ENCODE results near the gene HSF2. TPM values are rescaled to one million over a fixed set of nuclear protein-coding genes. Genes with fewer than 3 reads are reported as not detected.

HSF2 gene
- total and polyA plus RNA-seq, 2 of the 13 experiments (the other 11 are each of a cell fraction or from before 2014, with no cell fraction given): 24.8 to 26.4 TPM

DNA sequence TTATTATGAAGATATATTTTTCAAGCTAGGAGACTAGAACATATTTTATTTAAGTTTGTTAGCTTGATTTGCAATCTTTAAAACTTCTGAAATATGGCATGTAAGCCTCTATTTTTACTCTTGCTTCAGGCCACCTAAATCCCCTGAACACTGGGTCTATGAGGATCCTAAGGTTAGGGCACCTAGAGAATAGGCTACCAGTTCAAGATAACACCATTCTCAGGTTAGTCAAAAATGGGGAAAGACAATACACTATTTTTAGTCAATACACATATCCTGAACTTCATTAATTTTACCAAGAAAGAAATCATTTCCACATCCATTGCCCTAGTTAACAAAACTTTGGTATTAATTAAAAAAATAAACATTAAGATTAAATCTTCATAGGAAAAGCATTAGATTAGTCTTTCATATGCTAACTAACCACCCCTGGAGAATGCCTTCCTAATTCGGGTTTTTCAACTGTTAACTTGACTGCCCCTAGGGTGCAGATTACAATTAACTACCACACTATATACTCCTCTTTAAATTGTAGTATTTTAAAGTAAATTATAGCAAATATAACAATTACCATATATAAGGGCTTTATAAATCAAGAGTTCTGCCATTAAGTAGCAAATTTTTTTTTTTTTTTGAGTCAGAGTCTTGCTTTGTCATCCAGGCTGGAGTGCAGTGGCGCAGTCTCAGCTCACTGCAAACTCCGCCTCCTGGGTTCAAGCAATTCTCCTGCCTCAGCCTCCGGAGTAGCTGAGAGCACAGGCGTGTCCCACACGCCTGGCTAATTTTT is 6.7 kb upstream of the HSF2 start:
- no peak overlapping the region for H3K4me2 ChIP-seq (ENCODE audit: low read depth, low read length)
- TF ChIP-seq, protein P1, sequence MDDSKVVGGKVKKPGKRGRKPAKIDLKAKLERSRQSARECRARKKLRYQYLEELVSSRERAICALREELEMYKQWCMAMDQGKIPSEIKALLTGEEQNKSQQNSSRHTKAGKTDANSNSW (CRISPR knock-in tag; IDR thresholded peaks at IDR 0.05; ENCODE audit: borderline replicate concordance): no peak
- TF ChIP-seq, protein P2, sequence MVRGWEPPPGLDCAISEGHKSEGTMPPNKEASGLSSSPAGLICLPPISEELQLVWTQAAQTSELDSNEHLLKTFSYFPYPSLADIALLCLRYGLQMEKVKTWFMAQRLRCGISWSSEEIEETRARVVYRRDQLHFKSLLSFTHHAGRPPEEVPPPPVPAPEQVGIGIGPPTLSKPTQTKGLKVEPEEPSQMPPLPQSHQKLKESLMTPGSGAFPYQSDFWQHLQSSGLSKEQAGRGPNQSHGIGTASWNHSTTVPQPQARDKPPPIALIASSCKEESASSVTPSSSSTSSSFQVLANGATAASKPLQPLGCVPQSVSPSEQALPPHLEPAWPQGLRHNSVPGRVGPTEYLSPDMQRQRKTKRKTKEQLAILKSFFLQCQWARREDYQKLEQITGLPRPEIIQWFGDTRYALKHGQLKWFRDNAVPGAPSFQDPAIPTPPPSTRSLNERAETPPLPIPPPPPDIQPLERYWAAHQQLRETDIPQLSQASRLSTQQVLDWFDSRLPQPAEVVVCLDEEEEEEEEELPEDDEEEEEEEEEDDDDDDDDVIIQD (CRISPR knock-in tag; IDR thresholded peaks at IDR 0.05; ENCODE audit: low read depth): no peak
- TF ChIP-seq ZNF138 (CRISPR knock-in tag; IDR thresholded peaks at IDR 0.05; ENCODE audit: low read depth) (no peak), MLLT10 (CRISPR knock-in tag; IDR thresholded peaks at IDR 0.05) (no peak)
- H3K9ac ChIP-seq (ENCODE audit: insufficient read depth, low read depth, low read length): no peak overlapping the region
- H2AFZ ChIP-seq (ENCODE audit: low read length): no peak overlapping the region
- H3K27me3 ChIP-seq (ENCODE audit: control insufficient read depth in 1 of 2, insufficient read depth in 2 of 2, low read length in 2 of 2): no peaks in the 10 kb centered on the region
- no peak for ATAC-seq
- no peaks in the 10 kb centered on the region for H3K36me3 ChIP-seq (replicated peaks in 1 of 2; ENCODE audit: control insufficient read depth in 1 of 2, insufficient read depth in 2 of 2, low read length in 2 of 2)
- no peaks in the 10 kb centered on the region for H3K4me1 ChIP-seq (ENCODE audit: insufficient read depth, low read length)
- 46% methylated on average over 6 of the region's 6 CpGs for WGBS (ENCODE audit: low lambda C conversion rate)
- no peaks in the 10 kb centered on the region for H4K20me1 ChIP-seq (ENCODE audit: insufficient read depth, low read length)
- no peak overlapping the region for H3K27ac ChIP-seq (ENCODE audit: extremely low read length, insufficient read depth, low read length)
- H3K79me2 ChIP-seq (ENCODE audit: insufficient read depth, low read length): no peaks in the 10 kb centered on the region
- no peak for FAIRE-seq
- POLR2A ChIA-PET: no interaction called here
- CTCF ChIA-PET (ENCODE audit: low intra/inter-chr PET ratio, low total read pairs): no interaction called here
- DNase-seq (ENCODE audit: low spot score): no peak
- intact Hi-C loops (cut with micrococcal nuclease; ENCODE audit: unreplicated experiment): no loop called here
- BruUV-seq (replicated peaks): no TSS peak
- in situ Hi-C loops (cut with HindIII; ENCODE audit: extremely low pct_ligation_motif_present, low pct_unique_long_range_greater_than_20kb): loop anchor here (25.0 kb wide), 1 partner anchor 145 kb away; no protein-coding TSS in a partner anchor
- no peak overlapping the region for H3K4me3 ChIP-seq (replicated peaks in 1 of 3; ENCODE audit: insufficient read depth in 1 of 3, low read depth in 2 of 3, low read length in 3 of 3)
- no peaks in the 10 kb centered on the region for H3K9me3 ChIP-seq (ENCODE audit: low read length)

DNA sequence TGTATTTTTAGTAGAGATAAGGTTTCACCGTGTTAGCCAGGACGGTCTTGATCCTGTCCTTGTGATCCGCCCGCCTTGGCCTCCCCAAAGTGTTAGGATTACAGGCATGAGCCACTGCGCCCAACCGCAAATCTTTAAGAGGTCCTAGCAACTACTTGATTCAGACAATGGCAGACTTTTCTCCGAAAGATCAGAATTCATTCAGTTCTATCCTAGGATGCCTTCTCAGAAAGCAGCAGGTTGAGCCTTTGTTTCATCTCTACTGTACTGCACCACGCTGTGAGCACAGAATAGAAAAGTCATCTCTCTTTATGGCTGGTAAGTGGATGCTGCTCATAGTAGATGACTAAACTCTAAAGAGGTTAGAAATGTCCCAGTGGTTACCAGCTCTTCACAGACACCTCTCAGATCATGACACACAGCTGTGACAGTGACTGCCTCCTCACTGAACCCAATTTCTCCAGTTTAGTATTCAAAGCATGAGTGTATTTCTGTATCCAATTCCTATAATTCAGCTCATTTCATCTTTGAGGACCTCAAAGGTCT is 6.0 kb upstream of the HSF2 start:
- Histone ChIP-seq H3K79me2 (ENCODE audit: insufficient read depth, low read length) (no peaks in the 10 kb centered on the region), H3K4me2 (ENCODE audit: low read depth, low read length) (no peak overlapping the region), H3K36me3 (replicated peaks in 1 of 2; ENCODE audit: control insufficient read depth in 1 of 2, insufficient read depth in 2 of 2, low read length in 2 of 2) (no peaks in the 10 kb centered on the region), H2AFZ (ENCODE audit: low read length) (no peak overlapping the region), H3K9ac (ENCODE audit: insufficient read depth, low read depth, low read length) (no peak overlapping the region), H3K9me3 (ENCODE audit: low read length) (no peaks in the 10 kb centered on the region), H3K4me1 (ENCODE audit: insufficient read depth, low read length) (no peaks in the 10 kb centered on the region), H3K4me3 (replicated peaks in 1 of 3; ENCODE audit: insufficient read depth in 1 of 3, low read depth in 2 of 3, low read length in 3 of 3) (no peak overlapping the region), H4K20me1 (ENCODE audit: insufficient read depth, low read length) (no peaks in the 10 kb centered on the region), H3K27me3 (ENCODE audit: control insufficient read depth in 1 of 2, insufficient read depth in 2 of 2, low read length in 2 of 2) (no peaks in the 10 kb centered on the region), H3K27ac (ENCODE audit: extremely low read length, insufficient read depth, low read length) (no peak overlapping the region)
- ATAC-seq (no peak; the same call in 2 of the 3 replicates), FAIRE-seq (no peak), DNase-seq (ENCODE audit: low spot score) (no peak)
- 76% methylated on average over 8 of the region's 8 CpGs for WGBS (ENCODE audit: low lambda C conversion rate)
- intact Hi-C loops (cut with micrococcal nuclease; ENCODE audit: unreplicated experiment): no loop called here
- POLR2A ChIA-PET: no interaction called here
- BruUV-seq (replicated peaks): no TSS peak
- in situ Hi-C loops (cut with HindIII; ENCODE audit: extremely low pct_ligation_motif_present, low pct_unique_long_range_greater_than_20kb): loop anchor here (25.0 kb wide), 1 partner anchor 144 kb away; no protein-coding TSS in a partner anchor
- CTCF ChIA-PET (ENCODE audit: low intra/inter-chr PET ratio, low total read pairs): no interaction called here
- TF ChIP-seq MAFG (CRISPR knock-in tag; IDR thresholded peaks at IDR 0.05) (no peak), REL (CRISPR knock-in tag; conservative IDR thresholded peaks at IDR 0.05) (no peak), ZNF777 (CRISPR knock-in tag; IDR thresholded peaks at IDR 0.05) (no peak), ZFP36L1 (CRISPR knock-in tag; IDR thresholded peaks at IDR 0.05) (no peak), ZNF317 (CRISPR knock-in tag; IDR thresholded peaks at IDR 0.05) (no peak), ZNF234 (CRISPR knock-in tag; conservative IDR thresholded peaks at IDR 0.05) (no peak), NCOA1 (CRISPR knock-in tag; IDR thresholded peaks at IDR 0.05) (no peak)
- TF ChIP-seq, protein P3, sequence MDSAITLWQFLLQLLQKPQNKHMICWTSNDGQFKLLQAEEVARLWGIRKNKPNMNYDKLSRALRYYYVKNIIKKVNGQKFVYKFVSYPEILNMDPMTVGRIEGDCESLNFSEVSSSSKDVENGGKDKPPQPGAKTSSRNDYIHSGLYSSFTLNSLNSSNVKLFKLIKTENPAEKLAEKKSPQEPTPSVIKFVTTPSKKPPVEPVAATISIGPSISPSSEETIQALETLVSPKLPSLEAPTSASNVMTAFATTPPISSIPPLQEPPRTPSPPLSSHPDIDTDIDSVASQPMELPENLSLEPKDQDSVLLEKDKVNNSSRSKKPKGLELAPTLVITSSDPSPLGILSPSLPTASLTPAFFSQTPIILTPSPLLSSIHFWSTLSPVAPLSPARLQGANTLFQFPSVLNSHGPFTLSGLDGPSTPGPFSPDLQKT (CRISPR knock-in tag; IDR thresholded peaks at IDR 0.05; ENCODE audit: borderline replicate concordance): no peak
- TF ChIP-seq, protein P4, sequence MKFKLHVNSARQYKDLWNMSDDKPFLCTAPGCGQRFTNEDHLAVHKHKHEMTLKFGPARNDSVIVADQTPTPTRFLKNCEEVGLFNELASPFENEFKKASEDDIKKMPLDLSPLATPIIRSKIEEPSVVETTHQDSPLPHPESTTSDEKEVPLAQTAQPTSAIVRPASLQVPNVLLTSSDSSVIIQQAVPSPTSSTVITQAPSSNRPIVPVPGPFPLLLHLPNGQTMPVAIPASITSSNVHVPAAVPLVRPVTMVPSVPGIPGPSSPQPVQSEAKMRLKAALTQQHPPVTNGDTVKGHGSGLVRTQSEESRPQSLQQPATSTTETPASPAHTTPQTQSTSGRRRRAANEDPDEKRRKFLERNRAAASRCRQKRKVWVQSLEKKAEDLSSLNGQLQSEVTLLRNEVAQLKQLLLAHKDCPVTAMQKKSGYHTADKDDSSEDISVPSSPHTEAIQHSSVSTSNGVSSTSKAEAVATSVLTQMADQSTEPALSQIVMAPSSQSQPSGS (CRISPR knock-in tag; IDR thresholded peaks at IDR 0.05): no peak
